ENCODE results near the gene SAC3D1. TPM values are rescaled to one million over a fixed set of nuclear protein-coding genes. Genes with fewer than 3 reads are reported as not detected.
A peak's percentile ranks its signal among the peaks of the same experiment; 100 is the strongest.

SAC3D1 gene
- total and polyA plus RNA-seq, 9 of the 15 experiments (the other 6 are each of a cell fraction or from before 2014, with no cell fraction given): 0.20 to 35.2 (median 5.8) TPM

DNA sequence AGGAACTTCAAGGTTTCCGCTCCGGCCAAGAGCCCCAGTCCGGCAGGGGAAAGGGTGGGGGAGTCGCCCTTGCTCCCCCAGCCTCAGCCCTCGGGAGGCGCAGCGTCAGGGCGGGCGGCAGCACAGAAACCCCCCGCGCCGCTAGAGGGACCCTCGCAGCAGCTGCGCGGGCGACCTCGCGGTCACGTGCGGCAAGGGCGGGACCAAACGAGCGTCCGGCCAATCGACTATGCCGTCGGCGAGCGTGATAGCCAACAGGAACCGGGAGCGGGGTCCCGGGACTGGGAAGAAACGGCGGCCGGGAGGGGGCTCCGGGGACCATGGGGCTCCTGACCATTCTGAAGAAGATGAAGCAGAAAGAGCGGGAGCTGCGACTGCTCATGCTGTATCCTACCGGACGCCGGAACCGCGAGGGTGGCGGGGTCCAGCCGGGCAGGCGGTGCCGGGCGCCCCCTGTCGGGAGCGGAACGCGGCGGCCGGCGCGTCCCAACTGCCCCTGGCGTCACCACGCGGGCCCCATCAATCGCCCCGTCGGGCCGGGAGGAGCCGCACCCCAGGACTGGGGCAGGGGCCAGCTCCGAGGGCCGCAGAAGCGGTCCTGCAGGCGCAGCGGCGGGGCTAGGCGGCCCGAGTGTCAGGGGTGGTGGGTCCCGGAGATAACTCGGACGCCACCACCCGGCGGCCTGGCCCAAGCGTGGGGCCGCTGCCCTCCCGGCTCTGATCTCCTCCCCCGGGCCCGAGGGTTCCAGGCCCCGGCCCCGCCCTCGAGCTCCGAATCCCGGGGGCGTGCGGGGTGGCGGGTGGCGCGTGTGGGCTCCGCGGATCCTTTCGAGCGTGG, 26.9 kb upstream of the SAC3D1 start, which contains the start of gene ARL2 (continued):
- TF ChIP-seq ZNF436 (CRISPR knock-in tag; IDR thresholded peaks at IDR 0.05): no peak
- TF ChIP-seq ZNF511 (CRISPR knock-in tag; IDR thresholded peaks at IDR 0.05): peak; percentile 99
- peak; percentile 26; the same call in 1 of the 2 replicates for TF ChIP-seq ZBED1 (IDR thresholded peaks at IDR 0.05)
- no peak for TF ChIP-seq ZNF324 (CRISPR knock-in tag; IDR thresholded peaks at IDR 0.05)
- TF ChIP-seq CTCF (IDR thresholded peaks at IDR 0.05 in 2 of 3, conservative IDR thresholded peaks at IDR 0.05 in 1 of 3; ENCODE audit: insufficient read depth in 2 of 3, low read depth in 1 of 3, low read length in 3 of 3): peak; percentile 66 to 79 (median 70)
- no peak; the same call in 1 of the 2 replicates for TF ChIP-seq ZEB2 (IDR thresholded peaks at IDR 0.05)
- peak; percentile 97; the same call in 1 of the 2 replicates for TF ChIP-seq KAT7 (CRISPR knock-in tag; IDR thresholded peaks at IDR 0.05; ENCODE audit: borderline replicate concordance)
- no peak for TF ChIP-seq FOXJ3 (CRISPR knock-in tag; IDR thresholded peaks at IDR 0.05)
- TF ChIP-seq KDM1A (IDR thresholded peaks at IDR 0.05): peak in 1 of 2 experiments; percentile 26; a peak in 2 of 4 replicates
- no peak; the same call in 1 of the 2 replicates for TF ChIP-seq POLR2H (tag; IDR thresholded peaks at IDR 0.05; ENCODE audit: low read depth)
- peak; percentile 55 for TF ChIP-seq E2F4 (CRISPR knock-in tag; IDR thresholded peaks at IDR 0.05; ENCODE audit: low read depth)
- peak in 1 of 2 experiments; percentile 95; a peak in 2 of 4 replicates for TF ChIP-seq TEAD1 (CRISPR knock-in tag; IDR thresholded peaks at IDR 0.05)
- TF ChIP-seq RUNX1 (IDR thresholded peaks at IDR 0.05; ENCODE audit: low read depth): no peak
- 0 out of 2 replicates have a peak, but pooled peaks have one; percentile 6 for TF ChIP-seq ATF3 (IDR thresholded peaks at IDR 0.05)
- TF ChIP-seq ATF3 (CRISPR knock-in tag; conservative IDR thresholded peaks at IDR 0.05): peak; percentile 8; the same call in 1 of the 2 replicates
- peak; percentile 86 for TF ChIP-seq ZNF592 (IDR thresholded peaks at IDR 0.05)
- TF ChIP-seq ZNF217 (CRISPR knock-in tag; IDR thresholded peaks at IDR 0.05): no peak
- no peak for TF ChIP-seq NR2F6 (CRISPR knock-in tag; IDR thresholded peaks at IDR 0.05)
- no peak for TF ChIP-seq MTF1 (CRISPR knock-in tag; IDR thresholded peaks at IDR 0.05; ENCODE audit: borderline replicate concordance)
